Measurements from ENCODE around the gene RNU7-1. TPM values are rescaled to one million over a fixed set of nuclear protein-coding genes. Genes with fewer than 3 reads are reported as not detected.

The RNU7-1 gene
- total RNA-seq, 1 donor from 2014 or later: not detected

- DNase-seq (ENCODE audit: low read depth, low spot score): no peak
- no peaks in the 10 kb centered on the region for H3K9me3 Mint-ChIP-seq
- no peaks in the 10 kb centered on the region for H3K27me3 Mint-ChIP-seq (ENCODE audit: low read depth)
- H3K27ac Mint-ChIP-seq (ENCODE audit: unreplicated experiment): no peak overlapping the region
- peaks cover 23% of the 10 kb centered on the region for H3K4me1 Mint-ChIP-seq
- TF ChIP-seq CTCF (conservative IDR thresholded peaks at IDR 0.05): no peak
- peaks cover 7% of the 10 kb centered on the region for H3K36me3 Mint-ChIP-seq (ENCODE audit: low read depth)
- H3K4me3 Mint-ChIP-seq: peak overlapping the region; percentile 66
These were observed 30.6 kb downstream of the RNU7-1 start for GRCh38 chr12:6974180-6974579.

GRCh38 chr12:6975297-6976032 is 31.8 kb downstream of the RNU7-1 start:
- no peak for DNase-seq (ENCODE audit: low read depth, low spot score)
- TF ChIP-seq CTCF (conservative IDR thresholded peaks at IDR 0.05): no peak
- Mint-ChIP-seq H3K4me3 (peak overlapping the region; percentile 16), H3K27ac (ENCODE audit: unreplicated experiment) (no peak overlapping the region), H3K4me1 (peaks cover 16% of the 10 kb centered on the region), H3K27me3 (ENCODE audit: low read depth) (no peaks in the 10 kb centered on the region), H3K9me3 (no peaks in the 10 kb centered on the region), H3K36me3 (ENCODE audit: low read depth) (peaks cover 6% of the 10 kb centered on the region)

GRCh38 chr12:6977653-6978052 is 34.0 kb downstream of the RNU7-1 start:
- H3K27ac Mint-ChIP-seq (ENCODE audit: unreplicated experiment): no peak overlapping the region
- no peaks in the 10 kb centered on the region for H3K27me3 Mint-ChIP-seq (ENCODE audit: low read depth)
- H3K9me3 Mint-ChIP-seq: no peaks in the 10 kb centered on the region
- no peak for DNase-seq (ENCODE audit: low read depth, low spot score)
- peaks cover 3% of the 10 kb centered on the region for H3K4me1 Mint-ChIP-seq
- no peak for TF ChIP-seq CTCF (conservative IDR thresholded peaks at IDR 0.05)
- H3K36me3 Mint-ChIP-seq (ENCODE audit: low read depth): peaks cover 8% of the 10 kb centered on the region
- no peak overlapping the region for H3K4me3 Mint-ChIP-seq

- no peaks in the 10 kb centered on the region for H3K27me3 Mint-ChIP-seq (ENCODE audit: low read depth)
- H3K9me3 Mint-ChIP-seq: no peaks in the 10 kb centered on the region
- H3K27ac Mint-ChIP-seq (ENCODE audit: unreplicated experiment): no peak overlapping the region
- peaks cover 3% of the 10 kb centered on the region for H3K4me1 Mint-ChIP-seq
- no peak overlapping the region for H3K4me3 Mint-ChIP-seq
- H3K36me3 Mint-ChIP-seq (ENCODE audit: low read depth): peaks cover 9% of the 10 kb centered on the region
- no peak for DNase-seq (ENCODE audit: low read depth, low spot score)
- TF ChIP-seq CTCF (conservative IDR thresholded peaks at IDR 0.05): no peak
These were observed 34.6 kb downstream of the RNU7-1 start for GRCh38 chr12:6978188-6978587.

GRCh38 chr12:6978611-6979011 is 35.0 kb downstream of the RNU7-1 start:
- TF ChIP-seq CTCF (conservative IDR thresholded peaks at IDR 0.05): no peak
- H3K27ac Mint-ChIP-seq (ENCODE audit: unreplicated experiment): no peak overlapping the region
- no peak for DNase-seq (ENCODE audit: low read depth, low spot score)
- H3K4me3 Mint-ChIP-seq: no peak overlapping the region
- H3K36me3 Mint-ChIP-seq (ENCODE audit: low read depth): peaks cover 12% of the 10 kb centered on the region
- H3K4me1 Mint-ChIP-seq: peaks cover 3% of the 10 kb centered on the region
- H3K9me3 Mint-ChIP-seq: no peaks in the 10 kb centered on the region
- no peaks in the 10 kb centered on the region for H3K27me3 Mint-ChIP-seq (ENCODE audit: low read depth)
